Heart right ventricle (tissue), 16 donors: ENCODE measurements around the gene C9orf50. TPM values are rescaled to one million over a fixed set of nuclear protein-coding genes. Genes with fewer than 3 reads are reported as not detected.

ENCODE experiments used
- ATAC-seq, 8 donors: fragments of 200-7000 bp; cut with Tn5 transposase; one replicate each; pipeline ENCODE4 v1.9.1; 2020; ENCODE audit warnings: mild to moderate bottlenecking in 8 of 8, moderate library complexity in 8 of 8, moderate number of reproducible peaks in 1 of 8
- DNase-seq, 2 donors: peaks; one replicate each; pipeline ENCODE4 v3.0.0-alpha.2; 2020
- H3K27ac ChIP-seq, 10 donors: fragments of 200-600 bp; sonication (generic) in 2 of 10; one replicate each; pipeline versions ENCODE4 v1.5.0 to v1.8.0; 2020 to 2022; ENCODE audit warnings: mild to moderate bottlenecking in 3 of 10
- H3K27me3 ChIP-seq, 7 donors: fragments of 200-600 bp; one replicate each; pipeline ENCODE4 v1.8.0; 2021 to 2022; ENCODE audit warnings: mild to moderate bottlenecking in 2 of 7
- H3K36me3 ChIP-seq, 9 donors: fragments of 200-600 bp; sonication (generic) in 1 of 9; one replicate each; pipeline versions ENCODE4 v1.5.0 to v1.8.0; 2020 to 2022; ENCODE audit warnings: mild to moderate bottlenecking in 2 of 9
- H3K4me1 ChIP-seq, 9 donors: fragments of 200-600 bp; sonication (generic) in 1 of 9; one replicate each; pipeline versions ENCODE4 v1.5.0 to v1.8.0; 2020 to 2022; ENCODE audit warnings: mild to moderate bottlenecking in 4 of 9
- H3K4me3 ChIP-seq, 10 donors: fragments of 200-600 bp; sonication (generic) in 2 of 10; one replicate each; pipeline versions ENCODE4 v1.5.0 to v1.8.0; 2020 to 2022; ENCODE audit warnings: mild to moderate bottlenecking in 7 of 10, moderate library complexity in 2 of 10
- H3K9me3 ChIP-seq, 11 donors: fragments of 200-600 bp in 10 of 11; sonication (generic) in 2 of 11; one replicate each; pipeline versions ENCODE4 v1.5.0 to v1.8.0; 2013 to 2022; ENCODE audit warnings: mild to moderate bottlenecking in 2 of 11, control low read depth in 1 of 11, moderate library complexity in 1 of 11
- WGBS, 2 donors: extraction: QIAGEN DNeasy Blood & Tissue Kit; methylation state at CpG; one replicate each; pipeline ENCODE4 v1.1.7; 2013; ENCODE audit warnings: inconsistent platforms in 1 of 2; 5-methylcytosine and 5-hydroxymethylcytosine counted together
- intact Hi-C, 10 donors: fragments of 100-400 bp; cut with DNase I; formaldehyde crosslinking; loops; one replicate each; pipeline versions ENCODE4 v1.11.1 to v1.14.2; 2022
- polyA plus RNA-seq, 2 donors: library from polyadenylated mRNA; stranded (reverse); fragments of 200-250 nt; gene quantifications; one replicate each; pipeline ENCODE4 v1.2.3, GENCODE V29; 2013
- total RNA-seq, 10 donors: library from RNA; stranded (reverse); fragmentation: NEBNext Ultra II Directional in 3 of 10; extraction: Animal tissue kit (Norgen Biotek cat#: 25700) in 3 of 10; gene quantifications; one replicate each; pipeline versions ENCODE4 v1.2.1 to v1.2.4, GENCODE V29; 2021 to 2023
- TF ChIP-seq, protein P1 (sequence below), 9 donors: fragments of 200-600 bp; sonication (generic) in 2 of 9; IDR thresholded peaks; one replicate each; pipeline versions ENCODE4 v1.5.0 to v1.8.0; 2021 to 2022; ENCODE audit warnings: antibody characterized with exemption in 9 of 9, mild to moderate bottlenecking in 5 of 9, moderate library complexity in 1 of 9
- donor health status: Arrhythmogenic right ventricular cardiomyopathy.
- donor health status: ischemic (EF 13 %, LVEDD 7.1; RV severe dilation, severe dysfunction).
- donor health status: healthy with polysubstance abuse.
- donor health status: DM: no; HTN: yes; CAD: no.
- donor health status: DM: no; HTN: no; CAD: no.
- donor health status: ischemic (EF 25% LVEDD 6.9; RV normal size, moderate dysfunction).
- donor health status: ischemic (EF 25% LVEDD 5.7; RV mildly dilated, moderate dysfunction).
- donor health status: healthy.
- donor health status: DM: yes; HTN: yes; CAD: no.
- donor health status: Ischemic cardiomyopathy.
- donor health status: ischemic (EF 35%, LVEDD 5.7; RV mildly dilated, moderate dysfunction).
- donor health status: nonischemic (EF 11% LVEDD 7.7; RV severe dilation, severe dysfunction).
- donor health status: DM: yes; HTN: yes; CAD: no.
- donor health status: PGD.
- donor health status: ischemic (EF 29% LVEDD 5.4; RV normal size, mild dysfunction).
- donor health status: nonischemic (EF 23%, LVEDD 6.1; RV moderate dilation, normal function).

C9orf50 gene
- total and polyA plus RNA-seq, 12 donors, result not detected

DNA sequence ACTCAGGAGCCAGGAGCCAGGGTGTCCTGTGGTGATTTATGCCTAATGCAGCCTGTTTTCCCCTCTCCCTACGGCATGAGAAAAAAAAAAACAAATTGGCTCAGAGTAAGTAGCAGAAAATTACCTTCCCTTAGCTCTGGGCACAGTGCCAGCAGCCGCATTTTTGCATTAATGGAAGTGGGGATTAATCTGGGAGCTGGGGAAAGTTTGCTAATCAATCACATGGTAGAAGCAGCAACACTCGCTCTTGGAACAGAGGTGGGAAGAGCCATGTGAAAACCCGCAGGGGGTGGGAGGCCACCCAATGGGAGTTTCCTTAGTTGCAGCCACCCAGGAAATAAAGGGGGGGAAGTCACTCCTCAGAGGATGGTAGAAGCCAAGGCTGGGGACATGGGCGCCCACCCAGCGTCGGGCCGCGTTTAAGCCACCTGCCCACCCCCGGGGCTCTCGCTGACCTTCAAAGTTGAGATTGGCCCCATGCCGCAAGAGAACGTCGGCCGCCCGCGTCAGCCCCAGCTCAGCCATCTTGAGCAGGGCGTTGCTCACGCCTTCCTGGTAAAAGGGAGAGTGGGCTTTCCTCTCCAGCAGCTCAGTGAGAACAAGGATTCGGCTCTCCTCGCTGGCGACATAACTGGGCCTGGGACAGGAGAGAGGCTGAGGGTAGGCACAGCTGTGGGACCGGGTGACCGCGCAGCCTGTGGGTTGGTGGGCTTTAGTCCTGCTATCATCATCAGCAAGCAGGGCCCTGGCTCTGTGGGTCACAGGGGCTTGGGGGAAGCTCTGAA is 19.4 kb upstream of the C9orf50 start:
- Histone ChIP-seq H3K4me3 (peak overlapping the region in 6 of 10 donors; percentile 88 to 99 (median 94)), H3K4me1 (peaks cover 17 to 29% (median 24%) of the 10 kb centered on the region in 9 donors), H3K27ac (no peak overlapping the region), H3K36me3 (peaks cover under 1 to 49% (median 31%) of the 10 kb centered on the region in 9 donors), H3K27me3 (no peaks in the 10 kb centered on the region), H3K9me3 (no peaks in the 10 kb centered on the region)
- no peak for ATAC-seq
- 69 to 71% methylated on average over 25 of the region's 25 CpGs for WGBS, 2 donors
- DNase-seq, result no peak
- intact Hi-C loops, result loop anchor here (5.0 to 10.0 kb wide), 5 partner anchors 85 to 142 kb away; no protein-coding TSS in a partner anchor
- TF ChIP-seq, protein P1, sequence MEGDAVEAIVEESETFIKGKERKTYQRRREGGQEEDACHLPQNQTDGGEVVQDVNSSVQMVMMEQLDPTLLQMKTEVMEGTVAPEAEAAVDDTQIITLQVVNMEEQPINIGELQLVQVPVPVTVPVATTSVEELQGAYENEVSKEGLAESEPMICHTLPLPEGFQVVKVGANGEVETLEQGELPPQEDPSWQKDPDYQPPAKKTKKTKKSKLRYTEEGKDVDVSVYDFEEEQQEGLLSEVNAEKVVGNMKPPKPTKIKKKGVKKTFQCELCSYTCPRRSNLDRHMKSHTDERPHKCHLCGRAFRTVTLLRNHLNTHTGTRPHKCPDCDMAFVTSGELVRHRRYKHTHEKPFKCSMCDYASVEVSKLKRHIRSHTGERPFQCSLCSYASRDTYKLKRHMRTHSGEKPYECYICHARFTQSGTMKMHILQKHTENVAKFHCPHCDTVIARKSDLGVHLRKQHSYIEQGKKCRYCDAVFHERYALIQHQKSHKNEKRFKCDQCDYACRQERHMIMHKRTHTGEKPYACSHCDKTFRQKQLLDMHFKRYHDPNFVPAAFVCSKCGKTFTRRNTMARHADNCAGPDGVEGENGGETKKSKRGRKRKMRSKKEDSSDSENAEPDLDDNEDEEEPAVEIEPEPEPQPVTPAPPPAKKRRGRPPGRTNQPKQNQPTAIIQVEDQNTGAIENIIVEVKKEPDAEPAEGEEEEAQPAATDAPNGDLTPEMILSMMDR (IDR thresholded peaks at IDR 0.05), result no peak

GRCh38 chr9:129639756-129640085 is 18.8 kb upstream of the C9orf50 start:
- intact Hi-C loops, result loop anchor here (5.0 to 10.0 kb wide), 5 partner anchors 85 to 143 kb away; no protein-coding TSS in a partner anchor
- ATAC-seq, result no peak
- no peak for DNase-seq
- Histone ChIP-seq H3K27ac (no peak overlapping the region), H3K4me3 (peak overlapping the region in 1 of 10 donors; percentile 92), H3K4me1 (peaks cover 17 to 29% (median 24%) of the 10 kb centered on the region in 9 donors), H3K9me3 (no peaks in the 10 kb centered on the region), H3K36me3 (peaks cover 7 to 54% (median 37%) of the 10 kb centered on the region in 9 donors), H3K27me3 (no peaks in the 10 kb centered on the region)
- TF ChIP-seq, protein P1 (IDR thresholded peaks at IDR 0.05), result no peak
- WGBS, 2 donors, result 77 to 85% methylated on average over 12 of the region's 12 CpGs

- 91 to 95% methylated on average over 17 of the region's 17 CpGs for WGBS, 2 donors
- H3K27me3 ChIP-seq, result no peaks in the 10 kb centered on the region
- H3K36me3 ChIP-seq, result peaks cover 10 to 60% (median 41%) of the 10 kb centered on the region in 9 donors
- DNase-seq, result no peak
- TF ChIP-seq, protein P1 (IDR thresholded peaks at IDR 0.05), result no peak
- peaks cover 17 to 29% (median 24%) of the 10 kb centered on the region in 9 donors for H3K4me1 ChIP-seq
- no peaks in the 10 kb centered on the region for H3K9me3 ChIP-seq
- no peak overlapping the region for H3K4me3 ChIP-seq
- intact Hi-C loops, result no loop called here
- ATAC-seq, result no peak
- H3K27ac ChIP-seq, result no peak overlapping the region
Observed at GRCh38 chr9:129639034-129639630, 18.2 kb upstream of the C9orf50 start.

DNA sequence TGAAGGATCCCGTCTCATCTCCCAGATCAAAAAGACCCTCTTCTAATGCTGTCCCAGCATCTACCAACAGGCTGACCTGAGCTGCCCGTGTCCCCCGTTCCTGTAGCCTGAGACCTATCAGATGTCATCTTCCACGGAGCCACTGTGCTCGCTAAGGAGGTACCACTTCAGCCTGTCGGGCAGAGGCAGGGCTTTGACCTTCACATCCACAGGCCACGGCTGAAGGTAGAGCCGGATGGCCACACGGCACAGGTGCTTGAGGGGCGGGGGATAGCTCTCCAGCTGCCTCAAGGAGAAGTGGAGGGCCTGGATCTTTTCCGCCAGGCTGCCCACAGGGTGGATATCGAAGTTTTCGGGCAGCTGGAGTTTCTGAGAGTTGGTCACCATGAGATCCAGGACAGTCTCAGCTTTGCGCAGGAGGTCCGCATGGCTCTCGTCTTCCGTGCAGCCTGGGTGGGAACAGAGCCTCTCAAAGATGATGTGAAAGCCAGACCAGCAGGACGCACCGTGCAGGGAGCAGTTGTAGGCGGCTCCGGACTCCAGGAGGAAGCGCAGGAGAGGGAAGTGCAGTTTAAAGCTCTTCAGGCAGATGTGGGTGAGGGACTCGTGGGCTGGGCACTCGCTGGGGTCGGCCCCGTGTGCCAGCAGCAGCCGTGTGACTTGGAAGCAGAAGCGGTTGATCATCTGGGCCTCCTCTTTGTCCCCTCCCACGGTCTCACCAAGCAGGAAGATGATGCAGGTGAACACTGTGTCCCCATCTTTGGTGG is 17.0 kb upstream of the C9orf50 start:
- ATAC-seq, result no peak
- no peak for DNase-seq
- Histone ChIP-seq H3K27ac (no peak overlapping the region), H3K36me3 (peaks cover 10 to 73% (median 53%) of the 10 kb centered on the region in 9 donors), H3K4me1 (peaks cover 17 to 32% (median 24%) of the 10 kb centered on the region in 9 donors), H3K27me3 (no peaks in the 10 kb centered on the region), H3K9me3 (no peaks in the 10 kb centered on the region), H3K4me3 (no peak overlapping the region)
- 67 to 71% methylated on average over 29 of the region's 29 CpGs for WGBS, 2 donors
- TF ChIP-seq, protein P1 (IDR thresholded peaks at IDR 0.05), result no peak
- intact Hi-C loops, result no loop called here
